ENCODE results near the gene LSS.

- TF ChIP-seq POLR2A (IDR thresholded peaks at IDR 0.05; ENCODE audit: extremely low read depth, insufficient read length) (no peak), CTCF (IDR thresholded peaks at IDR 0.05; ENCODE audit: low read depth, low read length) (no peak), MAX (IDR thresholded peaks at IDR 0.05; ENCODE audit: low read depth, low read length) (no peak)
Observed at GRCh38 chr21:46144464-46145070, 84.0 kb downstream of the LSS start.

Measured in NB4 (cell line).